A673 (cell line): ENCODE data around the gene ALDOA.

Experiments
- CTCF ChIP-seq: fragments of 300-800, 200-600 bp; sonication (generic); conservative IDR thresholded peaks from 2 replicates; pipeline ENCODE4 v1.5.1; 2017; ENCODE audit warnings: low read depth, mild to moderate bottlenecking, antibody characterized with exemption, low read length, moderate library complexity, mixed read lengths
- EZH2 ChIP-seq: fragments of 200-600 bp; sonication (generic); IDR thresholded peaks from 2 replicates; pipeline ENCODE4 v1.6.1; 2017; ENCODE audit warnings: borderline replicate concordance, low read depth, mild to moderate bottlenecking, mixed read lengths, antibody characterized with exemption, low read length; ENCODE audit not compliant: poor library complexity, severe bottlenecking

DNA sequence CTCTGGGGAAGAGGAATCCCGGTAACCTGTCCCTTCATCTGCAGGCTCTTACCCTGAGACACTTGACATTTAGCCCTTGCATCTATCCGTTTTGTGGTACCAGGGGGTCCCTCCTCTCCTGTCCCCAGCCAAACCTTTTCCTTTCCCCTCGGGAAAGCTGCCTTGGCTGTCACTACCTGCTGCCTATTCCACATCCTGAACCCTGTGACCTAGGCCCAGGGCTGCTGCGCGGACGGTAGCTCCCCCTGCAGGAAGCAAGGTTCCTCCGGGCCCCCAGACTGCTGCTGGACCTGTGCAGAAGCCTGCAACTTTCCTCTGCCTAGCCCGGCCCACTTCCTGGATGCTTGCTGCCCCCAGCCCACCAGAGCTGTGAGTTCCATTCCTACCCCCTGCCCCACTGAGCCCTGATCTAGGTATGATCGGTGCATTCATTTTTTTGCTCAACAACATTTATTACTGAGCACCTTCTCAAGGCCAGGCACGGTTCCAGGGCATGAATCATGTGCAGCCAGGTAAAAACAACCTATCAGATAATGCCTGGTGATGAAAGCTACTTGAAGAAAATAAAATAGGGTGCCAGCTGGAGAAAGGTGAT is 10.5 kb upstream of the ALDOA start:
- TF ChIP-seq CTCF, result peak; percentile 52
- no peak for TF ChIP-seq EZH2
